Esophagus squamous epithelium (tissue), 5 donors: ENCODE results near the gene SH3YL1. TPM values are rescaled to one million over a fixed set of nuclear protein-coding genes. Genes with fewer than 3 reads are reported as not detected.
A peak's percentile ranks its signal among the peaks of the same experiment; 100 is the strongest.

ENCODE experiments used
- DNase-seq: peaks from one replicate; lab custom pipeline; 2025; lab: John Stamatoyannopoulos, UW
- H3K27ac ChIP-seq, 4 donors: fragments of 200-600 bp; sonication (generic); one replicate each; pipeline ENCODE4 v1.5.1; 2016 to 2019; ENCODE audit warnings: mild to moderate bottlenecking in 1 of 4
- H3K27me3 ChIP-seq, 4 donors: fragments of 200-600 bp; sonication (generic); 1 replicate in 3 of 4; 2 replicates in 1 of 4; pipeline versions ENCODE4 v1.5.1 to v1.6.0; 2017 to 2021; ENCODE audit warnings: antibody characterized with exemption in 1 of 4
- H3K36me3 ChIP-seq, 3 donors: fragments of 200-600 bp; sonication (generic); one replicate each; pipeline ENCODE4 v1.5.1; 2016 to 2019
- H3K4me1 ChIP-seq, 3 donors: fragments of 200-600 bp; sonication (generic); one replicate each; pipeline ENCODE4 v1.5.1; 2017 to 2019
- H3K4me3 ChIP-seq, 4 donors: fragments of 200-600 bp; sonication (generic); 1 replicate in 3 of 4; 2 replicates in 1 of 4; pipeline ENCODE4 v1.5.1; 2016 to 2019; ENCODE audit warnings: mild to moderate bottlenecking in 2 of 4, moderate library complexity in 1 of 4
- H3K9me3 ChIP-seq, 3 donors: fragments of 200-600 bp; sonication (generic); one replicate each; pipeline ENCODE4 v1.5.1; 2016 to 2019
- CTCF ChIP-seq, 6 experiments: fragments of 450-650 bp in 4 of 6; fragments of 200-600 bp in 2 of 6; sonication (generic) in 2 of 6; IDR thresholded peaks; one replicate each; pipeline ENCODE4 v1.5.1; 2016 to 2019; ENCODE audit warnings: antibody characterized with exemption in 6 of 6, mild to moderate bottlenecking in 4 of 6, moderate library complexity in 4 of 6
- POLR2A ChIP-seq, 4 donors: fragments of 450-650 bp; IDR thresholded peaks; one replicate each; pipeline ENCODE4 v1.6.1; 2017; ENCODE audit warnings: antibody characterized with exemption in 4 of 4, mild to moderate bottlenecking in 4 of 4, moderate library complexity in 3 of 4
- WGBS, 2 donors: methylation state at CpG; one replicate each; pipeline ENCODE4 v1.1.5; 2018; 5-methylcytosine and 5-hydroxymethylcytosine counted together
- intact Hi-C: fragments of 100-400 bp; cut with DNase I; formaldehyde crosslinking; loops from one replicate; pipeline ENCODE4 v1.15.0; 2022
- total RNA-seq, 4 donors: library from RNA; depleted of rRNA; stranded (reverse); fragments of >200 nt; gene quantifications; one replicate each; pipeline ENCODE4 v1.1.0, GENCODE V29; 2016
- donor health status: DM: yes; HTN: yes; CAD: no.

SH3YL1 gene
- total RNA-seq, 4 donors from 2014 or later, result 64.9 to 99.6 (median 81.1) TPM

GRCh38 chr2:196406-196805 lies 67.4 kb downstream of the SH3YL1 start:
- H3K4me3 ChIP-seq, result no peak overlapping the region
- 63 to 100% methylated on average over 1 to 2 of the region's 5 CpGs for WGBS, 2 donors
- H3K36me3 ChIP-seq, result no peaks in the 10 kb centered on the region
- intact Hi-C loops, result no loop called here
- no peak for DNase-seq
- peaks cover 0 to 9% (median 7%) of the 10 kb centered on the region in 3 donors for H3K4me1 ChIP-seq
- no peaks in the 10 kb centered on the region for H3K27me3 ChIP-seq
- TF ChIP-seq CTCF (IDR thresholded peaks at IDR 0.05), result no peak
- no peak for TF ChIP-seq POLR2A (IDR thresholded peaks at IDR 0.05)
- H3K9me3 ChIP-seq, result no peaks in the 10 kb centered on the region
- no peak overlapping the region for H3K27ac ChIP-seq

- H3K9me3 ChIP-seq, result no peaks in the 10 kb centered on the region
- no peaks in the 10 kb centered on the region for H3K27me3 ChIP-seq
- TF ChIP-seq CTCF (IDR thresholded peaks at IDR 0.05) (no peak), POLR2A (IDR thresholded peaks at IDR 0.05) (no peak)
- no peak overlapping the region for H3K4me3 ChIP-seq
- H3K36me3 ChIP-seq, result no peaks in the 10 kb centered on the region
- peaks cover 0 to 9% (median 7%) of the 10 kb centered on the region in 3 donors for H3K4me1 ChIP-seq
- H3K27ac ChIP-seq, result no peak overlapping the region
- WGBS, 2 donors, result 97 to 100% methylated on average over 4 to 6 of the region's 7 CpGs
- no peak for DNase-seq
- intact Hi-C loops, result no loop called here
These were observed 67.9 kb downstream of the SH3YL1 start for GRCh38 chr2:195932-196331.

- Histone ChIP-seq H3K36me3 (no peaks in the 10 kb centered on the region), H3K4me3 (no peak overlapping the region), H3K27me3 (no peaks in the 10 kb centered on the region), H3K27ac (peak overlapping the region in 1 of 4 donors; percentile 23), H3K4me1 (peaks cover 0 to 9% (median 7%) of the 10 kb centered on the region in 3 donors), H3K9me3 (no peaks in the 10 kb centered on the region)
- WGBS, 2 donors, result 28 to 72% methylated on average over 6 to 12 of the region's 17 CpGs
- intact Hi-C loops, result no loop called here
- TF ChIP-seq CTCF (IDR thresholded peaks at IDR 0.05) (no peak), POLR2A (IDR thresholded peaks at IDR 0.05) (no peak)
- no peak for DNase-seq
These were observed 70.6 kb downstream of the SH3YL1 start for GRCh38 chr2:193141-193671.

- H3K4me3 ChIP-seq, result no peak overlapping the region
- TF ChIP-seq CTCF (IDR thresholded peaks at IDR 0.05) (no peak), POLR2A (IDR thresholded peaks at IDR 0.05) (no peak)
- H3K27ac ChIP-seq, result no peak overlapping the region
- peaks cover 0 to 9% (median 7%) of the 10 kb centered on the region in 3 donors for H3K4me1 ChIP-seq
- intact Hi-C loops, result no loop called here
- H3K27me3 ChIP-seq, result no peaks in the 10 kb centered on the region
- peaks cover 0 to 4% (median 0%) of the 10 kb centered on the region in 3 donors for H3K9me3 ChIP-seq
- no peaks in the 10 kb centered on the region for H3K36me3 ChIP-seq
- WGBS, 2 donors, result no CpG with 5 or more reads among the region's 29 CpGs
- DNase-seq, result no peak
These were observed 72.3 kb downstream of the SH3YL1 start for GRCh38 chr2:191311-192190.

GRCh38 chr2:187825-188224 lies 76.0 kb downstream of the SH3YL1 start:
- WGBS, 2 donors, result 73 to 78% methylated on average over 2 of the region's 2 CpGs
- peaks cover 0 to 11% (median under 1%) of the 10 kb centered on the region in 3 donors for H3K4me1 ChIP-seq
- intact Hi-C loops, result no loop called here
- no peak for DNase-seq
- no peak overlapping the region for H3K27ac ChIP-seq
- H3K4me3 ChIP-seq, result no peak overlapping the region
- TF ChIP-seq POLR2A (IDR thresholded peaks at IDR 0.05) (no peak), CTCF (IDR thresholded peaks at IDR 0.05) (no peak)
- H3K36me3 ChIP-seq, result no peaks in the 10 kb centered on the region
- peaks cover 0 to 4% (median 0%) of the 10 kb centered on the region in 3 donors for H3K9me3 ChIP-seq
- no peaks in the 10 kb centered on the region for H3K27me3 ChIP-seq
